Measurements from ENCODE around the gene TMEM151A.
"Not testable (repeated sequence)": the region's sequence is repeated elsewhere in the genome, so short reads cannot be mapped to it uniquely, and the experiment has no call there.

The TMEM151A gene

GRCh38 chr11:66267379-66268243 lies 24.1 kb upstream of the TMEM151A start:
- peak; percentile 78 to 87 (median 84) for DNase-seq (ENCODE audit: low read depth in 2 of 3, low spot score in 2 of 3)

DNA sequence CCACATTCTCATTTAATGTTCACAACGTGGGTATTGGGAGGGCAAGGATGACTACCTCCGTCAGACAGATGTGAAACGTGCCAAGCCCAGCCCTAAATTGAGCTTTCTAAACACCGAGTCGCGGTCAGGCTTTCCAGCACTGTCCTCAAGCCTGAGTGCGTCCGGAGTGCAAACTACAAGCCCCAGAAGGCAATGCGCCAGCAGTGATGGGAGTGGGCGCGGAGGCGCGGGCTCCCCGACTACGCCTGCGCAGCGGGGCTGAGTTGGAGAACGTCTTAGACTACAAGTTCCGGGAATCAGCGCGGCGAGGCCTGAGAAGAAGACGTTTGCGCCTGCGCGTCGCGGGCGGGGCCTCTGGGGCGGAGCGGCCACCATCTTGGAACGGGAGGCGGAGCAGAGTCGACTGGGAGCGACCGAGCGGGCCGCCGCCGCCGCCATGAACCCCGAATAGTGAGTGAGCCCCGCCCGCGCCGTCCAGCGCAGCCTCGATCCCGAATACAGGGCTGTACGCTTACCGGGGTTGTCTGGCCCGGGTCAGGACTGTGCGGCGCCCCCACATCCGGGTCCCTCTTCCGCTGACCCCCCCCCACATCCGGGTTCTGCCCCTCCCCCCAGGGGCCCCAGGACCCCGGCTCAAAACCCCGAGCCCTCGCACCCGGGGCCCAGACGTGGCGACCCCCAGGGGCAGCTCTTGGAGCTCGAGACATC lies 23.3 kb upstream of the TMEM151A start, which contains the start of gene RAB1B:
RAB1B (plus strand) TSS at position 396 of the 708 bp plus-strand sequence; CDS start at position 437, 41 bp downstream.
- peak; percentile 99 to 100 (median 99) for DNase-seq (ENCODE audit: low read depth in 2 of 3, low spot score in 2 of 3)

- DNase-seq (ENCODE audit: low read depth in 2 of 3, low spot score in 2 of 3), result no peak
These were observed 22.5 kb upstream of the TMEM151A start for GRCh38 chr11:66268952-66269905.

DNA sequence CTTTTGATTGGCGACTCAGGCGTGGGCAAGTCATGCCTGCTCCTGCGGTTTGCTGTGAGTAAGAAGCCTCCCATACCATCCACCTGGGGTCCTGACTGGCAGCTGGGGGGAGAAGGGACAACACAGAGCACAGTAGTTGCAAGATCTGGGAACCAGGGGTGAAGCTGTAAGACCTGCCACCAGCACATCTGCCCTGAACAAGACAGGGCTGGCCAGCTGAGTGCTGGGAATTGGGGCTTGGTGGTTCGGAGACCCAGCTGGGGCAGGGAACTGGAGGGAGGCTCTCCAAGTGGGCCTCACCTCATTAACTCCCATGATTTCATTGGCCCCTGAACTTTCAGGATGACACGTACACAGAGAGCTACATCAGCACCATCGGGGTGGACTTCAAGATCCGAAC lies 19.9 kb upstream of the TMEM151A start:
- no peak for DNase-seq (ENCODE audit: low read depth in 2 of 3, low spot score in 2 of 3)

- DNase-seq (ENCODE audit: low read depth in 2 of 3, low spot score in 2 of 3), result no peak
These were observed 19.1 kb upstream of the TMEM151A start for GRCh38 chr11:66272596-66272995.

GRCh38 chr11:66274219-66274618 lies 17.5 kb upstream of the TMEM151A start:
- DNase-seq (ENCODE audit: low read depth in 2 of 3, low spot score in 2 of 3), result no peak

- no peak for DNase-seq (ENCODE audit: low read depth in 2 of 3, low spot score in 2 of 3)
These were observed 16.3 kb upstream of the TMEM151A start for GRCh38 chr11:66275396-66275795.

DNA sequence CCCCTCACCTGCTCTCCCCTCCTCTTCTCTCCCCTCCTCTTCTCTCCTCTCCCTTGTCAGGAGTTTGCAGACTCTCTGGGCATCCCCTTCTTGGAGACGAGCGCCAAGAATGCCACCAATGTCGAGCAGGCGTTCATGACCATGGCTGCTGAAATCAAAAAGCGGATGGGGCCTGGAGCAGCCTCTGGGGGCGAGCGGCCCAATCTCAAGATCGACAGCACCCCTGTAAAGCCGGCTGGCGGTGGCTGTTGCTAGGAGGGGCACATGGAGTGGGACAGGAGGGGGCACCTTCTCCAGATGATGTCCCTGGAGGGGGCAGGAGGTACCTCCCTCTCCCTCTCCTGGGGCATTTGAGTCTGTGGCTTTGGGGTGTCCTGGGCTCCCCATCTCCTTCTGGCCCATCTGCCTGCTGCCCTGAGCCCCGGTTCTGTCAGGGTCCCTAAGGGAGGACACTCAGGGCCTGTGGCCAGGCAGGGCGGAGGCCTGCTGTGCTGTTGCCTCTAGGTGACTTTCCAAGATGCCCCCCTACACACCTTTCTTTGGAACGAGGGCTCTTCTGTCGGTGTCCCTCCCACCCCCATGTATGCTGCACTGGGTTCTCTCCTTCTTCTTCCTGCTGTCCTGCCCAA lies 15.6 kb upstream of the TMEM151A start:
- DNase-seq (ENCODE audit: low read depth in 2 of 3, low spot score in 2 of 3), result no peak

GRCh38 chr11:66276619-66277018 lies 15.1 kb upstream of the TMEM151A start:
- not testable (repeated sequence) for DNase-seq (ENCODE audit: low read depth in 2 of 3, low spot score in 2 of 3)

DNA sequence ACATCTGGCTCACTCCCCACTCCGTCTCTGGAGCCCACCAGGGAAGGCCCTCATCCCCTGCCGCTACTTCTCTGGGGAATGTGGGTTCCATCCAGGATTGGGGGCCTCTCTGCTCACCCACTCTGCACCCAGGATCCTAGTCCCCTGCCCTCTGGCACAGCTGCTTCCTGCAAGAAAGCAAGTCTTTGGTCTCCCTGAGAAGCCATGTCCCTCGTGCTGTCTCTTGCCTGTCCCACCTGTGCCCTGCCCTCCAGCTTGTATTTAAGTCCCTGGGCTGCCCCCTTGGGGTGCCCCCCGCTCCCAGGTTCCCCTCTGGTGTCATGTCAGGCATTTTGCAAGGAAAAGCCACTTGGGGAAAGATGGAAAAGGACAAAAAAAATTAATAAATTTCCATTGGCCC lies 14.6 kb upstream of the TMEM151A start:
- DNase-seq (ENCODE audit: low read depth in 2 of 3, low spot score in 2 of 3), result not testable (repeated sequence)

DNA sequence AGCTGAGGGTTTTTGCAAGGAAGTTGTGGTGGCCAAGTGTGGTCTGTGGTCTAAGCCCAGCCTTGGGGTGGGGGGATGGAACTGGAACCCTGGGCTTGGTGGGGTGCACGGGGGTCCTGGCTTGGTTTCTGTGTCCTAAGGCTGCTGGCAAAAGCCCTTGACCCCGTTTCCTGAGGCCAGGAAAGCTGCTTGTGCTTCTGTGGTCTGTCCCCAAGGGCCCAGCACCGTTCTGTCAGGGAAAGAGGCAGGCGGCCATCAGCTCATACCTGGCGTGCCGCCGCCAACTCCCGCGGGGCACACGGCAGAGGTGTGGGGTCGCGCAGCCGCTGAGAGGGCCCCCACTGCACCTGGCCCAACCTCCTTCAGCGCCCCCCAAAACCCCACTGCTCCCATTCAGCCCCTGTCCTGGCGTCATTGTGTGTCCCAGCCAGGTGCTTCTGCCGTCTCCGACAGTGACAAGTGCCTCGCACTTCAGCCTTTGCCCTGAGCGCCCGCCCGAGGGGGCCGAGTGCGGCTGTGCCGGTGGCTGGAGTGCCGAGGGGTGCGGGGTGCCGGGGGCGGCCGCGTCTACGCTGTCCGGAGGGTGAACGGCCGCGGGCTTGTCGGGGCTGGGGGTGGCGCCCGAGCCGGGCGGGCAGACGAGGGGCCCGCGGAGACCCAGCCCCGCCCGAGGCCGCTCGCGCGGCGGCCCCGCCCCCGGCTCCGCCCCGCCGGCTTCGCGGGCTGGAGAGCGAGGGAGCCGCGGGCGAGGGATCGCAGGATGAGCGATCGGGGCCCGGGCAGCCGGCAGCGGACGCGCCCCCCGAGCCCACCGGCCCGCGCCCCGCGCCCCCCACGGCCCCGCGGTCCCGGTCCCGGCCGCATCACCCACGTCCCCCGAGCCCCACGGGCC lies 14.0 kb upstream of the TMEM151A start, which contains the start of gene CNIH2:
CNIH2 (plus strand) TSS at position 705 of the 892 bp plus-strand sequence. CDS start 282 bp downstream, outside the sequence.
- DNase-seq (ENCODE audit: low read depth in 2 of 3, low spot score in 2 of 3), result no peak

GRCh38 chr11:66278363-66279091 lies 13.2 kb upstream of the TMEM151A start:
- no peak for DNase-seq (ENCODE audit: low read depth in 2 of 3, low spot score in 2 of 3)

DNA sequence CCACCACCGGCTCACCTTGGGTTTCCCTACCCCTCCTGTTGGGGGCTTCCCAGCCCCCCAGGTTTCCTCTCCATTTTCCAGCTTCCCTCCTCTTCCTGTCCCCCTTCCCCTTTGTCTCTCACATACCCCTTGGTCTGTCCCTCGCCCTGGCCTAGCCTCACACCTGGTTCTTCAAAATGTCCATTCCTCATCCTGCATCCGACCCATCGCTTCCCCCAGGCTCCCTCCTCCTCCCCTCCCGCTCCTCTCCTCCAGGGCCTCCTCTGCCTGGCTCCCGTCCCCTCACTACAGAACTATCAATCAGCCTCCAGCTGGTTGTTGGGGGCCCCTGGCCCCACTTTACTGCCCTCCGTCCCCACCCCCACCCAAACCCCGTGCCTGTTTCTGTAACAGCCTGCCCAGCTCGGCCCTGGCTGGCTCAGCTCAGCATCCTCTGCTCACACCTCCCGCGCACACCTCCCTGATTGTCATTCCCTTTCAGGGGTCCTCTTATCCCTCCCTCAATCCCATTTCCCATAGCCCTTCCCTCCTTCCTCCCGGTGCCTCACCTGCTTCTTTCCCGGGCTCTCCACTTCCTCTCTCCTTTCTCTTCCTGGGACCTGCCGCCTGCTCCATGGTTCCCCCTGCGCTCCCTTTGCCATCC lies 12.5 kb upstream of the TMEM151A start:
- DNase-seq (ENCODE audit: low read depth in 2 of 3, low spot score in 2 of 3), result no peak

GRCh38 chr11:66280428-66280827 lies 11.3 kb upstream of the TMEM151A start:
- DNase-seq (ENCODE audit: low read depth in 2 of 3, low spot score in 2 of 3), result no peak

GRCh38 chr11:66281001-66281400 lies 10.7 kb upstream of the TMEM151A start:
- DNase-seq (ENCODE audit: low read depth in 2 of 3, low spot score in 2 of 3), result no peak

GRCh38 chr11:66281776-66282467 lies 9.8 kb upstream of the TMEM151A start:
- DNase-seq (ENCODE audit: low read depth in 2 of 3, low spot score in 2 of 3), result no peak
